Tibial nerve (tissue), 4 donors: ENCODE measurements around the gene BCL2L11.

Source experiments
- CTCF ChIP-seq, 5 experiments: fragments of 200-600 bp in 3 of 5; fragments of 450-650 bp in 2 of 5; sonication (generic) in 3 of 5; IDR thresholded peaks; one replicate each; pipeline ENCODE4 v1.5.1; 2016 to 2019; ENCODE audit warnings: antibody characterized with exemption in 5 of 5, mild to moderate bottlenecking in 3 of 5, moderate library complexity in 2 of 5
- EP300 ChIP-seq, 2 donors: sonication (generic); formaldehyde crosslinking; IDR thresholded peaks; one replicate each; pipeline ENCODE4 v1.6.1; 2017; ENCODE audit warnings: antibody characterized with exemption in 2 of 2, mild to moderate bottlenecking in 1 of 2
- POLR2A ChIP-seq, 2 donors: fragments of 450-650 bp; IDR thresholded peaks; one replicate each; pipeline ENCODE4 v1.6.1; 2017; ENCODE audit warnings: antibody characterized with exemption in 2 of 2, mild to moderate bottlenecking in 2 of 2, moderate library complexity in 2 of 2

- no peak for TF ChIP-seq CTCF (IDR thresholded peaks at IDR 0.05)
- no peak for TF ChIP-seq EP300 (IDR thresholded peaks at IDR 0.05)
- TF ChIP-seq POLR2A (IDR thresholded peaks at IDR 0.05), result no peak
Measured at GRCh38 chr2:111178730-111179405, 58.2 kb downstream of the BCL2L11 start.
